Fibroblast of skin of back (primary cell): Measurements from ENCODE around the gene MACF1.
A peak's percentile ranks its signal among the peaks of the same experiment; 100 is the strongest.
"Not testable (repeated sequence)": the region's sequence is repeated elsewhere in the genome, so short reads cannot be mapped to it uniquely, and the experiment has no call there.

Experiments used
- DNase-seq: peaks from one replicate; pipeline ENCODE4 v3.0.0-alpha.2; 2013

The MACF1 gene

DNA sequence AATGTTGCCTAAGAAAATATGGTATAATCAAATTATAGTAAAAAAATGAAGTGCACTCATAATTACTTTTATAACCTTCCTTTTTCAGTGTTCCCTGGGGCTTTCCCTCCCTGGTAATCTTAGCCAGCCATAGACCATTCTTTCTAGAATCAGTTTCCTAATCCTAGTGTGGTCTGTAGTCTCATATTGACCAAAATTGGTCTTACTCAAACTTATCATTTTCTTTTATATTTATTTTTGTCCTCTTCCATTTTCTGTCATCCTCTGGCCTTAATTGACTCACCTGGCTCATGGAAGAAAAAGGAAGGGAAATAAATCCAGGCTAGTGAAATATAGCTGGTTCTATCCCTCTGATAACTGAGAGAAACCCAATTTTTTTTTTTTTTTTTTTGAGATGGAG lies 216.0 kb downstream of the MACF1 start:
- DNase-seq, result no peak

DNA sequence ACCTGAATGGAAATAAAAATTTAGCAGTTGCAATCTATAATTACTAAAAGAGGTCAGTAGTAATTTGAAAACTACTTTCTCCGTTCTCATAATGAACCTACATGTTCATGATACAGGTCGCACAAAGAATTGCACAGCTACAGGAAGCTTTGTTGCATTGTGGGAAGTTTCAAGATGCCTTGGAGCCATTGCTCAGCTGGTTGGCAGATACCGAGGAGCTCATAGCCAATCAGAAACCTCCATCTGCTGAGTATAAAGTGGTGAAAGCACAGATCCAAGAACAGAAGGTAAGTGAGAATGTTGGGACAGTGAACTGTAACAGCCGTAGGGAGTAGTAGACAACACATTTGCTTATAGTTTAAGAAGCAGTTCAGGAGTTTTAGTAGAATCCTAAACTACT lies 218.1 kb downstream of the MACF1 start:
- DNase-seq, result no peak

GRCh38 chr1:39425151-39425550 lies 220.7 kb downstream of the MACF1 start:
- DNase-seq, result no peak

GRCh38 chr1:39425634-39426033 lies 221.1 kb downstream of the MACF1 start:
- DNase-seq, result no peak

DNA sequence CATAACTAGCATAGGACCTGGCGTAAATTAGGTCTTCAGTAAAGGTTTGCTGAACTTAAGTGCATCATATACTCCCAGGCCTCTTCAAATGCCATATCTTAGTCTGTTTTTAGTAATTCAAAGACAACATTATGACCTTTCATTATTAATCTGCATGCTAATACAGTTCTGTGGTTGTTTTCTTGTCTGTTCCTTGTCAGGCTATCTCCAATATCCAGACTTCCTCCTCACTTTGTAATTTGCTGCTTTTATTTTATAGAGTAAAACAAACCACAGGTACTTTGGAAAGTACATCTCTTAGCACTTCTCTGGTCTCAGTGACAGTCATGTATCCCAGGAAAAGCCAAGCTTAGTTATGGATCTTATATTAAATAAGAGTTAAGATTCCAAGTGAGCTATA lies 221.9 kb downstream of the MACF1 start:
- DNase-seq, result no peak

DNA sequence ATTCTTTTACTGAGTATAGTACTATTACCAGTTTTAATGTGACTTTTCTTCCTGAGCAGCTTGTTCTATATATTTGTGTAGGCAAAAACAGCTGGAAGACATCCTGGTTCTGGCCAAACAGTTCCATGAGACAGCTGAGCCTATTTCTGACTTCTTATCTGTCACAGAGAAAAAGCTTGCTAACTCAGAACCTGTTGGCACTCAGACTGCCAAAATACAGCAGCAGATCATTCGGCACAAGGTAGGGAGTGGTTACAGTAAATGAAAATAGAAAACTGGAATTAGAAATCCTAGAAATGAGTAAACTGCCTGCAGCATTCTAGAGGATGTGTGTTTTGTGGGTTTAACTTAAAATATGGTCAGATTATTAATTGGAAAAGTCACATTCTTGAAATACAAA lies 222.9 kb downstream of the MACF1 start:
- DNase-seq, result no peak

- DNase-seq, result no peak
Measured at GRCh38 chr1:39427912-39428311, 223.4 kb downstream of the MACF1 start.

- DNase-seq, result peak; percentile 58
Measured at GRCh38 chr1:39431927-39432326, 227.4 kb downstream of the MACF1 start.

DNA sequence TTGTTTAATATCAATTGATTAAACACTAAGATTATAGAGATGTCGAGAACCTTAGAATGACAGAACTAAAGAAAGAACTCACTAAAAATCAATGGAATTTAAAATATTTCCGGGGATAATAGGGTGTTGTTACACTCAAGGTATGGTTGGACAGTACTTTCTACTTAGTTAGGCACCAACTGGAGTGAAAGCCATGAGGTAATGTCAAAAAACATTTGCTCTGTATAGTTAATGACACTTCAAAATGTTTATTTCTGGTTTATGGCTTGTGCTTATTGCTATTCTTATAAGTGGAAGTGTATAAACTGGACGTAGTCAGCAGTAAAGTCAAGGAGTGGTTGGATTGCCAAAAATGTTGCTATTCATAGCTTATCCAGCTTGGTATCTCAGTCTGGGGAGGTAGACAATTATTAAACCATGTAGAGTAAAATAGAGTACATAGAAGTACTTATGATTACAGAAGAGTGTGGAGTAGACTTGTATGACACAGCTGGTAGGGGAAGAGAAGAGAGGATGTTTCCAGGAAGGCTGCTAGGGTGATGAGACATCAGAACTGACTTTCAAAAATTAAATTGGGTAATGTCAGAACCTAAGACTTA lies 230.4 kb downstream of the MACF1 start:
- no peak for DNase-seq

GRCh38 chr1:39435597-39435996 lies 231.1 kb downstream of the MACF1 start:
- no peak for DNase-seq

GRCh38 chr1:39436842-39437241 lies 232.3 kb downstream of the MACF1 start:
- no peak for DNase-seq

DNA sequence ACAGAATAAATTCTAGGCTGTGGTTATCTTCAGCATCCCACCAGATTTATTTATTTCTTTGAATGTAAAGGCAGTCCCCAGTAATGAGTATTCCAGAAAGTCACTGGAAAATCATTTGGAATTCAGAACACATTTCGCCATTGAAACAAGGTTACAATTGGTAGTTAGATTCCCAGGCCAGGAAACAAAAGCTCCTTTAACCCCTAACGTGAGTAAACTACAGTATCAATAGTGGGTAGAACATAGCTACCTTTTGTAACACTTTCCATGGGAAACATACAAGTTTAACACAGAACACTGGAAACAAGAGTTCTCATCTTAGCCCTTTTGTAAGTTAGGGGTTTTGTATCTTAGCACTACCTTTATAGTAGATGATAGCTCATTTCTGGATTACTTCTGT lies 233.5 kb downstream of the MACF1 start:
- DNase-seq, result no peak

- DNase-seq, result no peak
Measured at GRCh38 chr1:39440856-39441255, 236.4 kb downstream of the MACF1 start.

DNA sequence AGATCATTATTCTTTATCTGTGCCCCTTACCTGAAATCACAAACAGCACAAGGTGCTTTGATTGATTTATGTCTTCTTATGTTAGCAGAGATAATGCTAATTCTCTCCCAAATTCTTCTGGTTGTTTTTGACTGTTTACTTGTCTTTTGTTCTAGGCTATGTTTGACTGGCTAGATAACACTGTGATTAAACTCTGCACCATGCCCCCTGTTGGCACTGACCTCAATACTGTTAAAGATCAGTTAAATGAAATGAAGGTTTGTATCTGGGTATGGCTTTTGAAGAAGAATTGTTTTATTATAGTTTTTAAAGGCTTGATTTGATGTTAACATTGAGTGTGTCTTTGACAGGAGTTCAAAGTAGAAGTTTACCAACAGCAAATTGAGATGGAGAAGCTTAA lies 237.3 kb downstream of the MACF1 start:
- no peak for DNase-seq

DNA sequence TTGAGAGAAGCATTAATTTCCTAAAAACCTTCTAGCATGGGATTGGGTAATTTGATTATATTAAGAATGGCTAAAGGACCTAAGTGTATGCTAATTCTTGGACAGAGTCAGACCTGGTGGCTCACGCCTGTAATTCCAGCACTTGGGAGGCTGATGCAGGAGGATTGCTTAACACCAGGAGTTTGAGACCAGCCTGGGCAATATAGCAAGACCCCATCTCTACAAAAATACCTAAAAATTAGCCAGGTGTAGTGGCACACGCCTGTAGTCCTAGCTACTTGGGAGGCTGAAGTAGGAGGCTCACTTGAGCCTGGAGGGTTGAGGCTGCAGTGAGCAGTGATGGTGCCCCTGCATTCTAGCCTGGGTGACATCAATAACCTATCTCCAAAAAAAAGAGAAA lies 241.1 kb downstream of the MACF1 start:
- DNase-seq, result no peak

GRCh38 chr1:39446986-39447567 lies 242.6 kb downstream of the MACF1 start:
- no peak for DNase-seq

- DNase-seq, result not testable (repeated sequence)
Measured at GRCh38 chr1:39450041-39450440, 245.5 kb downstream of the MACF1 start.

GRCh38 chr1:39450956-39451606 lies 246.6 kb downstream of the MACF1 start:
- peak; percentile 25 for DNase-seq

DNA sequence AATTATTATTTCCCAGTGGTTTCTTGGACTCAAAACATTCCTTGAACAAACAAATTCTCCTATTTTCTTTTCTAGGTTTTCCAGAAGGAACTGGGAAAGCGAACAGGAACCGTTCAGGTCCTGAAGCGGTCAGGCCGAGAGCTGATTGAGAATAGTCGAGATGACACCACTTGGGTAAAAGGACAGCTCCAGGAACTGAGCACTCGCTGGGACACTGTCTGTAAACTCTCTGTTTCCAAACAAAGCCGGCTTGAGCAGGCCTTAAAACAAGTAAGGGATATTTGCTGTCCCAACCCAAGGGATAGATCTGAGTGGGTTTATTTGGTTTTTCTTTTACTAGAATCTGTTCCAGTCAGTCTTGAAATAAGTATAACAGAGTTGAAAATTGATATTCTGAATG lies 247.6 kb downstream of the MACF1 start:
- no peak for DNase-seq

DNA sequence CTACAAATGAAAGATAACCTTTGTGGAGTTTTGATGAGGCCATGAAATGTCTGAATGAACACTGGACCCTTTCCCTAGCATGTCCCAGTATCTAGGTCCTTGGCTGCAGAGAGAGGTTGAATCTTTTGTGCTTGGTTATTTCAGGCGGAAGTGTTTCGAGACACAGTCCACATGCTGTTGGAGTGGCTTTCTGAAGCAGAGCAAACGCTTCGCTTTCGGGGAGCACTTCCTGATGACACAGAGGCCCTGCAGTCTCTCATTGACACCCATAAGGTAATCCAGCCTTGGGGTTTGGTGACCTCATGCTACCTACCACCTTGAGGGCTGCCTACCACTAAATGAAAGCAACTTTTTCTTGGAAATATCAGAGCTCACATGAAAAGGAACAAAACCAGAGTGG lies 248.0 kb downstream of the MACF1 start:
- no peak for DNase-seq

DNA sequence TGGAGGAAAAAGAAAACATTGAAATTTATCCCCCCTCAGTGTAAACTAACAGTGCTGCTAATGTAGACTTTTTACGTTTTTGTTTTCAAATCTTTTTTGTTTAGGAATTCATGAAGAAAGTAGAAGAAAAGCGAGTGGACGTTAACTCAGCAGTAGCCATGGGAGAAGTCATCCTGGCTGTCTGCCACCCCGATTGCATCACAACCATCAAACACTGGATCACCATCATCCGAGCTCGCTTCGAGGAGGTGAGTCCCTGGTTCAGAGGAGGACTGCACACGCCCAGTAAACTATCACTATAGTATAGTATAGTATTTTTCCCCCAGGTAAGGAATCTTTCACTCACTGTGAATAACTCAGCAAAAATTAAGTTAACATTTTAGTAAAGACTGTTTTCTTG lies 249.1 kb downstream of the MACF1 start:
- DNase-seq, result no peak

DNA sequence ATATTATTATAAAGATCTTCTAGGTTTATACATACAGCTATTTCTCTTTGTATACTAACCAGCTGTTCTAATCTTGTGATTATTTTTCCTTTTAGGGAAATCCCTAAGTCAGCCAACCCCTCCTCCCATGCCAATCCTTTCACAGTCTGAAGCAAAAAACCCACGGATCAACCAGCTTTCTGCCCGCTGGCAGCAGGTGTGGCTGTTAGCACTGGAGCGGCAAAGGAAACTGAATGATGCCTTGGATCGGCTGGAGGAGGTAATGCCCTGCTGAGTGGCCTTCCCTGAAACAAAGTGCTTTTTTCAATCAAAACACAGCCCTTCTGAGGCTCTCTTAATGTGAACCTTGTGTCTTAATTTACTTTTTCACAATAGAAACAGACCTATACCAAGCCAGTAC lies 254.5 kb downstream of the MACF1 start:
- DNase-seq, result no peak

DNA sequence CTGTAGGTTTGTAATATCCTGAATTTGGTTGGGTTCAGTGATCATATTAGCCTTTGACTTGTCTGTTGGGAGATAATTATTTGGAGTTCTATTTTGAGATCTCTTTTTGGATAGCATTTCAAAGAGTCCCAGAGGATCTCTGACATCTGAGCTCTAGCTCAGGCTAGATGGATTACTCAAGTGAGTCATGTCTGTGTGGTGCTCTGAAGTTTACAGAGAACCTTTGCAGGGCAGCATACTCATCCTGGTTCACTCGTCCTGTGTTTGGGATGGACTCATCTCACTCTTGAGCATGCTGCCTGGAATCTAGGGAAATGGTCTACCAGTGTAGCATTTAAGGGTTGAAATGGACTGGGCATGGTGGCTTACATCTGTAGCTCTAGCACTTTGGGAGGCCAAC lies 257.6 kb downstream of the MACF1 start:
- peak; percentile 35 for DNase-seq

DNA sequence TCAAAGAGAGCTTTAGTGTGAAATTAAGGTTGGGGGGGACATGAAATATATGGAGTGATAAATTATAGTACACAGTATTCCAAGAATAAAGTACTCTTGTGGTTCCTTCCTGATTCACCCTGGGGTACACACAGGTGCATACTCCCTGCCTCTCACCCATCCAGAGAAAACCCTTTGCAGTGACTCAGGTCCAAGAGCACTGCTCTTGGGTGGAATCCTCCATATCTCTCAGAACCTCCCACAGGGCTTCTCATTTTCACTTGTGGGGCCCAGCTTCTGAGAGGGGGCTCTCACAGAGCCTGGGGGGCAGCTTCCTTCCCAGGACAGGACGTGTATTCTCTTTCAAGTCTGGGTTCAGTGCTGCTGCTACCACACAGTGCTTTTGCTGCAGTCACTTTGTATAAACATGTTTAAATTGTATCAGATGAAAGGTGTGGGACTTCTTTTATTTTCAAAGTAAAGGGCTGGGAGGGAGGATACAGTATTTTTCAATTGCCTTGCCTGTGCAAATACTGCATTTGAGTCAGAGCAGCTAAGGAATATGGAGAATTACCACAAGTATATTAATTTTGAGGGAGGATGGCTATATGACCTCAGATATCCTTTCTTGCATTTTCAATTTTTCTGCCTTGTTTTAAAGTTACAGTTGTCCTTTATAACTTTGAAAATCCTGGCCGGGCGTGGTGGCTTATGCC lies 262.1 kb downstream of the MACF1 start:
- DNase-seq, result no peak
